Brain pericyte (primary cell): ENCODE results near the gene LRRC36.

ENCODE experiments used
- DNase-seq: peaks from one replicate; pipeline ENCODE4 v3.0.0-alpha.2; 2012; ENCODE audit warnings: low read depth, low spot score

Gene LRRC36

GRCh38 chr16:67294938-67295361 is 31.7 kb upstream of the LRRC36 start:
- no peak for DNase-seq

- DNase-seq, result no peak
These were observed 30.2 kb upstream of the LRRC36 start for GRCh38 chr16:67296420-67296819.

- DNase-seq, result no peak
These were observed 28.3 kb upstream of the LRRC36 start for GRCh38 chr16:67298277-67298676.

- DNase-seq, result no peak
These were observed 27.3 kb upstream of the LRRC36 start for GRCh38 chr16:67299269-67299668.

- DNase-seq, result no peak
These were observed 25.4 kb upstream of the LRRC36 start for GRCh38 chr16:67301080-67301782.

GRCh38 chr16:67302076-67302475 is 24.5 kb upstream of the LRRC36 start:
- DNase-seq, result no peak

GRCh38 chr16:67302970-67303369 is 23.6 kb upstream of the LRRC36 start:
- no peak for DNase-seq

- no peak for DNase-seq
These were observed 22.6 kb upstream of the LRRC36 start for GRCh38 chr16:67304020-67304419.

GRCh38 chr16:67305216-67306071 is 21.2 kb upstream of the LRRC36 start:
- no peak for DNase-seq

- DNase-seq, result no peak
These were observed 16.1 kb upstream of the LRRC36 start for GRCh38 chr16:67310561-67310960.

GRCh38 chr16:67311607-67312488 is 14.8 kb upstream of the LRRC36 start:
- peak; percentile 85 for DNase-seq

GRCh38 chr16:67312719-67313118 is 13.9 kb upstream of the LRRC36 start:
- no peak for DNase-seq

GRCh38 chr16:67317853-67318252 is 8.8 kb upstream of the LRRC36 start:
- DNase-seq, result no peak

GRCh38 chr16:67326115-67326471 is 522 bp upstream of the LRRC36 start:
- no peak for DNase-seq

- DNase-seq, result no peak
These were observed 1.1 kb downstream of the LRRC36 start for GRCh38 chr16:67327743-67328142.

- DNase-seq, result no peak
These were observed 3.3 kb downstream of the LRRC36 start for GRCh38 chr16:67329901-67330300.

- no peak for DNase-seq
These were observed 6.7 kb downstream of the LRRC36 start for GRCh38 chr16:67333315-67333714.

- DNase-seq, result no peak
These were observed 9.5 kb downstream of the LRRC36 start for GRCh38 chr16:67336116-67336515.

- no peak for DNase-seq
These were observed 10.0 kb downstream of the LRRC36 start for GRCh38 chr16:67336648-67337047.

GRCh38 chr16:67339453-67339852 is 12.8 kb downstream of the LRRC36 start:
- no peak for DNase-seq

- DNase-seq, result no peak
These were observed 14.6 kb downstream of the LRRC36 start for GRCh38 chr16:67341250-67341649.

- no peak for DNase-seq
These were observed 16.0 kb downstream of the LRRC36 start for GRCh38 chr16:67342616-67343015.
